GM04503 (cell line): ENCODE results near the gene IRX4.
"Not testable (repeated sequence)": the region's sequence is repeated elsewhere in the genome, so short reads cannot be mapped to it uniquely, and the experiment has no call there.

Experiments
- DNase-seq: peaks from one replicate; pipeline ENCODE4 v3.0.0-alpha.2; 2012; ENCODE audit warnings: low read depth

IRX4 gene

GRCh38 chr5:1877103-1878049 is 5.3 kb downstream of the IRX4 start:
- DNase-seq = no peak

GRCh38 chr5:1876660-1877064 is 6.1 kb downstream of the IRX4 start:
- DNase-seq = no peak

- DNase-seq = no peak
These were observed 6.7 kb downstream of the IRX4 start for GRCh38 chr5:1875843-1876659.

- no peak for DNase-seq
These were observed 7.4 kb downstream of the IRX4 start for GRCh38 chr5:1875281-1875842.

- no peak for DNase-seq
These were observed 7.9 kb downstream of the IRX4 start for GRCh38 chr5:1874771-1875220.

- no peak for DNase-seq
These were observed 8.4 kb downstream of the IRX4 start for GRCh38 chr5:1874348-1874747.

- no peak for DNase-seq
These were observed 9.3 kb downstream of the IRX4 start for GRCh38 chr5:1873243-1873959.

GRCh38 chr5:1871441-1871840 is 11.3 kb downstream of the IRX4 start:
- no peak for DNase-seq

GRCh38 chr5:1870435-1871272 is 12.1 kb downstream of the IRX4 start:
- DNase-seq = not testable (repeated sequence)

GRCh38 chr5:1868886-1869475 is 13.7 kb downstream of the IRX4 start:
- DNase-seq = no peak

- DNase-seq = no peak
These were observed 14.9 kb downstream of the IRX4 start for GRCh38 chr5:1867815-1868143.

- DNase-seq = no peak
These were observed 15.5 kb downstream of the IRX4 start for GRCh38 chr5:1867114-1867814.

GRCh38 chr5:1865948-1866347 is 16.8 kb downstream of the IRX4 start:
- no peak for DNase-seq

GRCh38 chr5:1865486-1865885 is 17.2 kb downstream of the IRX4 start:
- no peak for DNase-seq

GRCh38 chr5:1864896-1865440 is 17.8 kb downstream of the IRX4 start:
- no peak for DNase-seq

- no peak for DNase-seq
These were observed 21.8 kb downstream of the IRX4 start for GRCh38 chr5:1860949-1861348.

GRCh38 chr5:1860021-1860610 is 22.6 kb downstream of the IRX4 start:
- no peak for DNase-seq

- no peak for DNase-seq
These were observed 23.6 kb downstream of the IRX4 start for GRCh38 chr5:1859099-1859498.

GRCh38 chr5:1858436-1858835 is 24.3 kb downstream of the IRX4 start:
- no peak for DNase-seq

GRCh38 chr5:1857256-1857600 is 25.5 kb downstream of the IRX4 start:
- no peak for DNase-seq
